ENCODE measurements around the gene PLA2G4D.
A peak's percentile ranks its signal among the peaks of the same experiment; 100 is the strongest.

PLA2G4D gene

DNA sequence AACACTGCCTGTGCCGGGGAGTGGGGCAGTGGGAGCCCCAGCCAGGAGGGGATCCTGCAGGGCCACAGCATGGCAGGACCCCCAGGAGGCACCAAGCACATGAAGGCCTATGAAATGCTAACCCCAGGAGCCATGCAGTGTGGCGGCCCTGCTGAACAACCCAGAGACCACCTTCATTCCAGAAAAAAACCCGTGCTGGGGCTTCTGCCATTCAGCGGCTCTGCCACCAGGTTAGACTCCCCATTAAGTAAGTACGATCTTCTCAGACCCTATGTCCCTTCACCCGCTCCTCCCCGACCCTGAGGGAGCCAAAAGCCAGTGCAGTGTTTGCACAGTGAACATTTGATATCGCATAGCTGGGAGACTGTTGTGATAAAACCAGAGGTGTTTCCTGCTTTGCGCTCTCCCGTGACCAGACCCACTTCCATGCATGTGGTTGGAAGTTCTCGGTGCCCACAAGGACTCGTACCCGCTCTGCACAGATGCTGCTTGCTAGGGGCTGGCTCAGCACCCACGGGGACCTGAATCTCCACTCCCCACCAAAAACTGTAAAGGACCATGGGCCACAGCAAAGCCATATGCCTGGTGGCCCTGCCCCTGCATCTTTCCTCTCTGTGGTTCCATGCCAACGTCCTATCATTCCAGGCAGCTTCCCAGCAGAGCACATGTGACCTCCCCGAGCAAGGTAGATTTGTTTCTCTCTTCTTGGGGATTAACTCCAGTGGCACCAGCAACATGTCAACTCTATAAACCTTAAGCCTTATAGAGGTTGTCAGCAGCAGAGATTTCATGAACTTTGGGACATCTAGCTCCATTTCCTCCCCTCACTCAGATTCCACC lies 5.3 kb downstream of the PLA2G4D start:
- no peak for DNase-seq

DNA sequence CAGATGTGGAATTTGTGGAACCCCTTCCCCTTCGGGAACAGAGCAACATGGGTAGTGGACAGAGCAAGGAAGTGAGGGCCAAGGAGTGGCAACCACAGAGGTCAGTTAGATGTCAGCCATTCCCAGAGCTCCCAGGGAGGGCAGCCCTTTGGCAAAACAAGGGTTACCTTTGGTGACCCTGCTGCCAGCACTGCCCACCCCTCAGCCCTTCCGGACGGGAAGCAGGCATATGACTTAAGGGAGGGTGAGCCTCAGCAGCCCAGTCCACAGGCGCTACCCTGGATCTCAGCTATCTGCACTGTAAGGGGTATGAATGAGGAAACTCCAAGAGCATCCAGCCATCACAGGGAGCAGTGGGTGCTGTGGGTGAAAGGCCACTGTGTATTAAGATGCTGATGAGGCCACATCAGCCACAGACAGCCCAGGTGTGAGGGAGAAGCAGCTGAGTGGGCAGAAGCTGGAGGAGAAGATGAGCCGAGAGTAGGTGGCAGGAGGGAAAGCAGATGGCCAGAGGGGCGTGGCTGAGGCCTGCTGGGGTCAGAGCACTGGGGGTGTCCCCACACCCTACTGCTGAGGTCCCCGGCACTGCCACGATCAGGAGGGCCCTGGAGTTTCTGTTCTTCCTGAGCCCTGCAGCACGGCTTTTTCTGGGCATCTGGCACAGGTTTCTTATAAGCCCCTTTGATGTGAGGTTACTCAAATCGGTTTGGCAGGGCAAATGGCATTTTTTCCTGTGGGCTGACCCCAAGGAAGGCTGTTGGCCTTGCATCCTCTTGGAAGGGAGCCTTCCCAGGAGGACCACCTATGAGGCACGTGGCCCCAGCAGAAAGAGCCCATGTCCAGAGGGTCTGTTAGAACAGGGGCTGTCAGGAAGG lies 6.2 kb downstream of the PLA2G4D start:
- no peak for DNase-seq

DNA sequence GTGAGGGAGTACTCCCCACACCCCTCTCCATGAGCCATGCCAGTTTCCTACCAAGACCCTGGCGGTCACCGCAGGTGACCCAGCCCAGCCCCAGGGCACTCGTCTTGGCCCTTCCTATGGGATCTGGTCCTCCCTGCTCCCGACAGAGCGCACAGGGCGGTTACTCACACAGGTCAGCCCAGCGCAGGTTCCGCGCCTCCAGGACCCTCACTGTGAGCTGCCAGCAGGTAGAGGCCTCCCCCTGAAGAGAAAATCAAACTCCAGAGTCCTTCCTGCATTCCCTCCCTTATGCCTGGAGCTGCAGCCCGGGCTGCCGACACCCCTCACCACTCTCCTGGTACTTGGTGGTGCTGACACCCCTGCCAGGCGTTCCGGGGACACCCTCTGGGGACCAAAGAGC lies 6.9 kb downstream of the PLA2G4D start:
- DNase-seq: no peak

DNA sequence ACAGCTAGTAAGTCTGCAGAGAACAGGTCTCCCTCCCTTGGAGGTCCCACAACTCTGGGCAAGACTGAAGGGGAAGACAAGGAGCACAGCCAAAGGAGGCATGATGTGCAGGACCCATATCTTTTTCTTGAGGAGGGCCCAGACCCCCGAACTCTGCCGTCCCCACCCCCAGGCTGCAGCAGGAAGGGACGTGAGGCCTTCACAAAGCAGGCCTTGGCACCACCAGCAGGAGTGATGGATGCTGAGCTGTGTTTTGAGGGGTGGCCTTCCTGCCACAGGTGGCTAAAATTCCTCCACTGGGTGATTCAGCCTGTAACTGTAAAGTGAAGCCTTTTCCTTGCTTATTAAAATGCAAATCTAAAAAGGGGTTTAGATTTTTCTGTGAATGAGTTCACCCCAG lies 8.6 kb downstream of the PLA2G4D start:
- DNase-seq: no peak

DNA sequence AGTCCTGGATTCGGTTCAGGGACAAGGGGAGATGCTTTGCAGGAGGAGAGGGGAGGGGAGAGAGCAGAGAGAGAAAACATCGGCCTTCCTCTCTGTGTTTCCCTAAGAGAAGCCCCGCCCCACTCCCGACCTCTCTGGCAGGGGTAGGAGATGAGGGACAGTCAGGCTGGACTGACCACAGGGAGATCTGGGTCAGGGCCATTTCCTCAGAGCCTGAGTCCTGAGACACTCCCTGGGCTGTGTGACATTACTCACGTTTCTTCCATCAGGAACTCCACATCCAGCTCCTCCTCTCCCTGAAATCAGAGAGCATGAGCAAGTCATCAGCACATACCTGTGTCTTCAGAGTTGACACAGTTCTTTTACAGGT lies 9.1 kb downstream of the PLA2G4D start:
- DNase-seq: no peak

DNA sequence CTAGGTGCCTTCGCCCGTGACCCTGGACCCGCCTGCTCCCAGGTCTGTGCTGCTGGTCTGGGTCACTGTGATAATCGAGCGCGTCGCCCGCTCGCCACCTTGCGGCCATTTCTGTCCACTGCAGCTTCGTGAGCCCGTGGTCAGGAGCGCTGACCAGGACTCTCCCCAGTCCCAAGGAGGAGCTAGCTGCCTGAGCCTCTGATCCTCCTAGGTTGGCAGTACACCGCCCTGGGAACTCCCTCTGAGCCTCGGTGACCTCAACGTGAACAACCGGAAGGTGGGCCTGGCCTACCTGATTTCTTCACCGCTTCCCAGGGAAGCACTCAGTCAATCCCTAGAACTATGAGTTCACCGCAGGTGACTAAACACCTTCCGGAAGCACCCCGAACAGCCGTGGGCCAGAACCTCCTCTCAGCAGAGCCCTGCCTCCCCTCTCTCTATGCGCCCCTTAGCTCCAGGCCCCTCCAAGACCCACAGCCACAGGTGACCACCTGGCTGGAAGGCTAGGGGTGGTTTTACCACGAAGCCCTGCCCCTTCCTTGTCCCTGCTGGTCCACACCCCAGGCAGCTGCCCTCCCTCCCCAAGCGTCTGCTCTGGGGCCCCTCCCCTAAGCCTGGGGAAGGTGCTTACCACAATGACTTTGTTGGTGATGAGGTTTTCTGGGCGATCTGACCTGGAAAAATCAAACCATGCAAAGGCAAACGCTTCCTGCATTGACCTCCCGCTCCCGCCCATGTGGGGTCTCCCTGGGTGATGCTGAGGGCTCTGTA lies 9.7 kb downstream of the PLA2G4D start:
- peak; percentile 87 for DNase-seq

DNA sequence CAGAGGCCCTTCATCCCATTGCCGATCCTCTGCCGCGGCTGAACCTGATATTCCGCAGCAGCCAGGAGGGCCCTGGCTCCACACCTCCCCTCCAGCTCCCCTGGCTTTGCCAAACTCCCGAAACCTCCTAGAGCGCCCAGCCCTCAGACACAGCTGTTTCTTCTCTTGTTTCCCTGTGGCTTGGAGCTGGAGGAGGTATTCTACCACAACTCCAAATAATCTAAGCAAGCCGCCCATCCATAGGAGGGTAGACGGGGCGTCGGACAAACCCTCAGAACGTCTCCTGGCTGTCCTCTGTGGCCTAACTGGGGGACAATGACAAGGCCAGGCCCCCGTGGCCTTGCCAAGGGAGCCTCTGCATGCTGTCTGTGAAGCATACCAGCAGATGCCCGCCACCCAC lies 10.4 kb downstream of the PLA2G4D start:
- DNase-seq: no peak

DNA sequence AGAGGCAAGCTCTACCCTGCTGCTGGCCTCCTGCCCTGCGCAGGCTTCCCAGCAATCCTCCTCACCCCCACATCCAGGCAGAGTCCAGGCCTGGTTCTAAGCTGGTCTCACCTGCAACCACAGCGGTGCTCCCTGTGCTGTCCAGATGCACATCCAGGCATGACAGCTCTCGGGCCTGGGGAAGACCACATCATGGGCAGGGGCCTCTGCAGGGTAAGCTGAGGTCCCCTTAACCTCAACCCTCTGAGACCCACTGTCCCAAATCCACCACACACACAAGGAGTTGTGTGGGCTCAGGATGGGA lies 10.8 kb downstream of the PLA2G4D start:
- DNase-seq: no peak

DNA sequence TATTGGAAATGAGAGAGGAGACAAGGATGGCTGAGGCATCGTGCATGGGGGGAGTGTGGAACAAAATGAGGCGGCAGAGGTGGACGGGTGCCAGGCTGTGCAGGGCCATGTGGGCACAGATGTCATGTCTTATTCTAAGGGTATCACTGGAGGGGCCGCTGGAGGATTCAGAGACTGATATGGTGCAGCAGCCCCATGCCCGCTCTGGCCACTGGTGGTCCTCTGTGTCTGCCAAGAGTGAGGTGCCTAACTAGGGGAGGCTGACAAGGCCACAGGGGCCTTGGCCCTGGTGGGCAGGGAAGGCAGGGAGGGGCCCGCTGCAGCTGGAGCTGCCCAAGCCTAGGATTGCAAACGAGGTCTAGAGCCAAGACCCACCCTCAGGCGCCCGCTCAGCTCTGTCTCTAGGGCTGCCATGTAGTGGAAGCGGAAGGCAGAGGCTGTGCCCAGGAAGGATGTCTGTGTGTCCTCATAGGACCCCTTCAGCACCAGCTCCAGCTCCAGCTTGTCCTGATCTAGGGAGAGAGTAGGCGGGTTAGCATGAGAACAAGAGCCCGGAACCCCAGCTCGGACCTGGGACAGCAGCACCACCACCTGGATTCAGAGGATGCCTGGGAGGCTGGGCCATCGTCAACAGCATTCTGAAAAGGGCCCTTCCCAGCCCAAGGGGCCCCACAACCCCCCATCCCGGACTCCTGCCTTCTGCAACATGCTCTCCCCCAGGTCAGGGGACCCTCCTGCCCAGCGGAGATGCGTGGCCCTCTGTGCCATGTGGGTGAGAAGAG lies 11.3 kb downstream of the PLA2G4D start:
- no peak for DNase-seq

DNA sequence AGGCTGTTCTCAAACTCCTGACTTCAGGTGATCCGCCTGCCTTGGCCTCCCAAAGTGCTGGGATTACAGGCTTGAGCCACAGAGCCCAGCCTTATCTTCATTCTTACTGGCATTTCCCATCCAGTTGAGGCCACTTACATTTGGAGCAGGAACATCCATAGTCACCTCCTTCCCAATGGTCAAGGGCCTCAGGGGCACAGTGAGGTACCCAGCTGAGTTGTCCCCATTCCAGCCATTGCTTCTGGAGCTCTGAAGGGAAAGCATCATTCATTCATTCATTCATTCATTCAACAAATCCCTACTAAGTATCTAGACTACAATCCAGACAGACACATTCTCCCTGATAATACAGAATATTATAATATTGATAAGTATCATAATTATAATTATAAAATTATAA lies 12.2 kb downstream of the PLA2G4D start:
- no peak for DNase-seq

DNA sequence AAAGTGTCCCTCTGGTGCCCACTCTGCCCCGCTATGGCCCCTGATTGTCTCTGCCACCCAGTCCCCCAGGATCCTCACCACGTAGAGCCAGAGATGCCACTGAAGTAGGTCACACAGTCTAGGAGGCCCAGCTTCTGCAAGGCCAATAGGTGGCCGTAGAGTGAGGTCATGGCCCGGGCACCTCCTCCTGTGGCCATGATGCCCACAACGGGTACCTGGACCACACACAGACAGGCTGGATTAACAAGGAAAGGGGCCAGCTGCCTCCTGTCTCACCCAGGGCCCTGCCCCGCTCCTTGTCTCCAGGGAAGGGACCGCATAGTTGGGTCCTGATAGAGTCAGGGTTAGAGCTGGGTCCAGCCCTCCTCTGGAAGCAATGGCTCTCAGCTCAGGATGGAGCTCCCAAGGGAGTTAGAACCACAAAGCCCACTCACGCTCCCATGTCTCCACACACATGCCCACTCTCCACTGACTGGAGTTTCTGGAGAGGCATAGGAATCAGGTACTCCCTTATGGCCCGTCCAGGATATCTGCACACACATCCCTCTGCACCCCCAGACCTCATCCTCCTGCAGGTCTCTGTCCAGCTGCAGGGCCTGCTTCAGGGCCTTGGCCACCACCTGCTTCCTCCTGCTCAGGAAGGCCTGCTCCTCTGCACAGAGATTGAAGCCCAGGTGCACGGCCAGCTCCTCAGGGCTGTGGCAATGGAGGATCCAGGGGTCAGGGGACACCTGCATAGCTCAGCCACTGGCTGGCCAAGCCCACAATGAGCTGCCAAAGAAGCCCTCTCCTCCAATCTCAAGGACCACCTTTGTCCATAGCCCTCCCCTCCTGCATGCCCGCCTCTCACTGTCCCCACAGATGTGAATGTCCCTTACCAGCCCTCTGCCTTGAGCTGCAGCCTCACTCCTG lies 13.2 kb downstream of the PLA2G4D start:
- DNase-seq: no peak

DNA sequence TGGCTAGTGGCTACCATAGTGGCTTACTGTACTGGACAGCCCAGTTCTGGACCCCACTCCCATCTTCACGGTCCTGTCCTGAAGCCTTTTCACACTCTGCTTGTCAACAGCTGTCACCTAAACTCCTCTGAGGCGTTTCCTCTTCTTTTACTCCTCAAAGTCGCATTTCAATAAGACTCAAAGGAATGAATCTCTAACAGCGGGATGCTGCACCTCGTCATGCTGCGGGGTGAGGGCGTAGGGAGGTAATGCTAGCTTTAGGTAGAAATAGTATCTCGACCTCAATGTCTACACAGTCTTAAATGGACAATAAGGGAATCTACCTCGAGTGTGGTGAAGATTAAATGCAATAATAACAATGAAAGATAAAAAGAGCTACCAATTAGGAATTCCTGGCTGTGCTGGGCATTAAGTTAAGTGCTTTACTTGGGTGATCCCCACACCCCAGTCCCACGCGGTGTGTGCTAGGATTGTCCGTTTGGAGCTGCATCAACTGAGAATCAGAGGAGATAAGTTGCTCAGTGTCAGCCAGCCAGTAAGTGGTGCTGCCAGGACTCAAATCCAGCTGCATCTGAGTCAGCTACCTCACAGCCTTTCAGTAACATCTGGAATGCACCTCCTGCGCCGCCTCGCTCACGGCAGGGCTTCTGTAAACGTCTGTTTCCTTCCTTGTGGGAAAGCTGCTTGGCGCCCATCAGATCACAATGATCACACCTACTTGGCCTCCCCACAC lies 14.0 kb downstream of the PLA2G4D start:
- no peak for DNase-seq

DNA sequence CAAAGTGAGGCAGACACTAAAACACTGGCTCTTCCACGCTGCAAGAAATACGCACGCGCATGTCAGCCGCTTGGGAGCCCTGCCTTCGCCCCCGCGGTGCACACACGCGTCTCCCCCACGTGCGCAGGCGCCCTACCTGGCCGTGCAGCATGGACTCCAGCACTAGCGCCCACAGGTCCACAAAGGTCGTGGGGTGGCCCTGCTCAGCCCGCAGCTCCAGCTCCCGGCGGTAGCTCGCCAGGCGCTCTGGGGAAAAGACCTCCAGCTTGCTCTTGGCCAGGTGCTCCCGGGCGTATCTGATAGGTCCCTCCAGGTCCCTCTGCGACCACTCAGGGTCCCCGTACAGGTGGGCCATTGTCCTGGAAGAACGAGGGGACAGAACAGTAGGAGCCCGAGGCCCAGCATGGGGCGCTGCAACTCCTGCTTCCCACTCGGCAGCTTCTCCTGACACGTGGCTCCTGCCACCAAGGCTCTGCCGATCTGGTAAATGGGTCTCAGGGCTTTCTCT lies 14.9 kb downstream of the PLA2G4D start:
- DNase-seq: no peak

DNA sequence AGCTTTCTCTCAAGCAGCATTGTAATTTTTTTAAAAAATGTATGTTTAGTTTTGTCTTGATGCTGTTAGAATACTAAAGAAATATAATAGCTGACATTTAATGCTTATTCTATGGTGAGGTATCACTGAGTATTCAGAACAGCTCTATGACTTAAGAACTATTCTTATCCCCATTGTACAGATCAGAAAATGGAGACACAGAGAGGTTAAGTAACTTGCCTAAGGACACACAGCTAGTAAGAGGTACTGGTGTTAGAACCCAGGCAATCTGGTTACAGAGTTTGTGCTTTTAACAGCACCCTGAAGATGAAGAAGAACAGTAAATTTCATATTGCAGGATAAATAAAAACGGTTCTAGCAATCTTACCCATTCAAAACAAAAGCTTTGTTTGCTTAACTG lies 15.5 kb downstream of the PLA2G4D start:
- no peak for DNase-seq

DNA sequence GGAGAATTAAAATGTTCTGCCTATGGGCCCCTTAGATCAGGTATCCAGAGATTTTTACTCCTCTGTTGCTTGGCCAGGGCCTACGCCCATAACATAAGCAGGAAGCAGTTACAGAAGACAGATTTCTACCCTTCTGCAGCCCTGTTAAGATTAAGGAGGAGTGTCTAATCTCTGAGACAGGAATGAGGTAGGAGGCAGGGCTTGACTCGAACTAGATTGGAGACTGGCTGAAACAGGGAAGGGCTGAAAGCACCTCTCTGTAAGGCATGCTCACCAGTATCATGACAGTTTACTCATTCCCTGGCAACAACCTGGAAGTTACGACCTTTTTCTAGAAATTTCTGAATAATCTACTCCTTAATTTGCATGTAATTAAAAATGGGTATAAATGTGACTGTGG lies 16.7 kb downstream of the PLA2G4D start:
- no peak for DNase-seq

DNA sequence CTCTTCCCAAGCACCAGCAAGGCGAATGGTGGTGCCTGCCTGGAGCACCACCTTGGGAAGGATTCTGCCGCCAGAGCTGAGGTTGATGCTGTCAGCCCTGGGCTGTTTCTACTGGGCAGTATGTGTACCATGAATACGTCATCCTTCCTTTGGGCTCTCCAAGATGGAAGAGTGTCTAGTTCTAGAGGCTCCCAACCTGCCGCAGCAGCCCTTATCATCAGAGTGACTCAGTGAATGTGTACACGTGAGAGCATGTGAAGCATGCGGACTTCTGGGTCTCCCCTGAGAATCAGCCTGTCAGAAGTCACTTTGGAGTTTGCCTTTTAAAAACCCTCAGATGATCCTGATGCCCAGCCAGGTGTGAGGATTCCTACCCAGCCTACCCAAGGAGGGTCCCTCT lies 20.9 kb downstream of the PLA2G4D start:
- no peak for DNase-seq

DNA sequence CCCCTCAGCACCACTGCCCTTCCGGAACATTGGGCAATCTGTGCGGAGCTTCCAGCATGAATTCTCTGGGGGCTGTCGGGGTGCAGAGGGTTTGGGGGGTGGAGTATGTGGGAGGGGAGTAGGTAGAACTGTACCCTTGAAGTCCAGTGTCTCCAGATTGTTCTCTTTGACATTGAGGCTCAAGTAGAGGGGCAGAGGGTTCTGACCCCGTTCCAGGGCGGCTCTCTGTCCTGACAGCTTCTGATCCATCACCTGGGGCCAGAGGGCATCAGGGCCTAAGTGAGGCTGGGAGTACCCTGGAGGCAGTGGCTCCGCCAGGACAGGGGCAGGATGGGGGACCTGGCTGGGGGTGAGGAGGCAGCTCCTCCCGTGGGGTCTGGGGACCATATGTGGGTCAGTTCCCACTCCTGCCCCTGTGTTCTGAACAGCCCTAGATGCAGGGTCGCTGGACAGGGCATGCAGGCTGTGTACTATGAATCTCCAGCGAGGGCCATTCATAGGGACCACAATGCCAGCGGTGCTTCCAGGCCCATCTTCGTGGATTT lies 22.1 kb downstream of the PLA2G4D start:
- no peak for DNase-seq

DNA sequence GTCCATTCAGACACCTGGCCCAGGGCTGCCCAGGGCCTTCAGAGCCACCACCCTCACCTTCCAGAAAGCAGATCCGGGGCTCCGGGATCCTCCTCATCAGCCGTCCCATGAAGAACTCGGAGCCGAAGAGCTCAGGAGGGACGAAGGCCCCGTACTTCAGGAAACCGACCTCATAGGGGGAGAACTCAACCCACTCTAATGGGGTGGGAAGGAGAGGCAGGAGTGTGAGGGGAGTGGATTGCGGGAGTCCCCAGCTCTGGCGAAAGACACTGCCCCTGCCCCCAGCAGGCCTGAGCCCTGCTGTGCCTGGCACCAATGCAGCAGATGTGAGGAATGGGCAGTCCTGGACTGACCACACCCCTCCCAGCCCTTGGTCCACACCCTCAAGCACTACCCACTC lies 22.6 kb downstream of the PLA2G4D start:
- no peak for DNase-seq

DNA sequence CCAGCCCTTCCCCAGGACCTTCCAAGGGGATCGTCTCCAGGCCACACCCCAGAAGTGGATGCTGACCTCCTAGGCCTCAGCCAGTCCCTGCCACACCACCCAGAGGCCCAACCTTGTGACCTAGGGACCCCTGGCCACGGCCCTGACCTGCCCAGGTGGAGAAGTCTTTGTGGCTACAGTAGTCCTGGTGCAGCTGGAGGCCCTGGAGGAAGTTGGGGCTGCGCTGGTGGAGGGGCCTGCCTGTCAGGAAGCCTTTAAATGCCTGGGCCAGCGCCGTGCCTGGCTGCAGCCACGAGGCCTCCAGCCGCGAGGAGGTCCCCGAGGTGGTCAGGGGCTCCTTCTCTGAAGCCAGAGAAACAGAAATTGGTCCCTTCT lies 23.4 kb downstream of the PLA2G4D start:
- peak; percentile 48 for DNase-seq

DNA sequence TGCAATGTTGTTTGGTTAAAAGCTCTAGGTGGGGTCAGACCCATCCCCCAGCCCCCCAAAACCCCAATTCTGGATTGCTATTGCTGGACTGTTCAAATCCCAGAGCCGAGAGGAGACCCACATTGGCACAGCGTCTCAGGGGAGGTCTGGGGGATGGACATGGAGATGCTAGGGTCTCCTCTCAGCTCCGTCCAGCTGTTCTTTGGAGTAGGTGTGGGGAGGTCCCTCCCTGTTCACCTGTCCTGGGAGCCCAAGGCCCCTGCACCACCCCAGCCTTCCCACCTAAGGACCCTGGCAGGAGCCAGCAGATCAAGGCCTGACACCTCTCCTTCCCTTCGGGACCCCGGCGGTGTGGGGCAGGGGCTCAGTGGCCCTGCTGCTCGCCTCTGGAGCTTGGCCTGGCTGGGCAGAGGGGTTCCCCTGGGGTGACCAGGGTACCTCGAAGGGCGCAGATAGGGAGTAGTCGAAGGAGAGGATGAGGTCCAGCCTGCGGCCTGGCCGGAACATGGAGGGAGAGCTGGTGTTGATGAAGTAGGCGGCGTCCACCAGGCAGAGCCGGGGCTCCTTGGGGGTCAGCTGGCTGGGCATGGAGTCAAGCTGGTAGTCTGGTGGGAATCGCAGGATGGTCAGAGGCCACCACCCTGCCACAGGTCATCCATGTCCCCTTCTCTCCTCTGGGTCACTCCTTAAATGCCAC lies 23.9 kb downstream of the PLA2G4D start:
- DNase-seq: peak; percentile 49
